HepG2 (cell line): ENCODE data around the gene BANP. TPM values are rescaled to one million over a fixed set of nuclear protein-coding genes. Genes with fewer than 3 reads are reported as not detected.
"Not testable (repeated sequence)": the region's sequence is repeated elsewhere in the genome, so short reads cannot be mapped to it uniquely, and the experiment has no call there.

Experiments used
- ATAC-seq: fragments of 200-7000 bp; cut with Tn5 transposase; 3 replicates; pipeline ENCODE4 v1.9.1; 2020; ENCODE audit warnings: mild to moderate bottlenecking, moderate library complexity
- BruUV-seq: library from RNA; stranded (reverse); fragments of 400-500 nt; replicated peaks from 2 replicates; lab custom pipeline; 2021; lab: Mats Ljungman, UMichigan
- CTCF ChIA-PET: fragments of 300-600 bp; formaldehyde crosslinking; extraction: SDS; loops from one replicate; lab custom pipeline; 2021; ENCODE audit warnings: low total read pairs, inconsistent platforms, low intra/inter-chr PET ratio; lab: Yijun Ruan, JAX
- POLR2A ChIA-PET: fragments of 350-600 bp; sonication (Branson Sonifier 250); formaldehyde crosslinking; loops from one replicate; lab custom pipeline; 2020; ENCODE audit warnings: antibody characterized with exemption, inconsistent platforms; lab: Yijun Ruan, JAX
- DNase-seq: peaks from one replicate; pipeline ENCODE4 v3.0.0-alpha.2; 2015; ENCODE audit warnings: low spot score
- FAIRE-seq: peaks from 3 replicates; lab custom pipeline; 2011; peaks lifted over from hg19 to GRCh38; lab: Jason Lieb, UNC
- H2AFZ ChIP-seq: one replicate; pipeline ENCODE4 v1.6.1; 2011; ENCODE audit warnings: low read length, inconsistent platforms
- H3K27ac ChIP-seq: fragments of 300-600 bp; 3 replicates; pipeline ENCODE4 v1.8.0; 2011; ENCODE audit warnings: mixed run types, mild to moderate bottlenecking, mixed read lengths, low read length, inconsistent platforms; ENCODE audit not compliant: insufficient read depth; ENCODE audit errors: extremely low read length
- H3K27me3 ChIP-seq, 2 experiments: fragments of 200-600 bp in 1 of 2; 2 replicates in 1 of 2; 3 replicates in 1 of 2; pipeline versions ENCODE4 v1.6.0 to v1.8.0; 2011; ENCODE audit warnings: low read length in 2 of 2, mild to moderate bottlenecking in 2 of 2, moderate library complexity in 2 of 2, inconsistent platforms in 1 of 2; ENCODE audit not compliant: insufficient read depth in 2 of 2, control insufficient read depth in 1 of 2
- H3K36me3 ChIP-seq, 2 experiments: fragments of 200-600 bp in 1 of 2; replicated peaks in 1 of 2; 2 replicates in 1 of 2; 3 replicates in 1 of 2; pipeline versions ENCODE4 v1.5.1 to v1.8.0; 2011; ENCODE audit warnings: low read length in 2 of 2, inconsistent platforms in 1 of 2; ENCODE audit not compliant: insufficient read depth in 2 of 2, control insufficient read depth in 1 of 2
- H3K4me1 ChIP-seq: 2 replicates; pipeline ENCODE4 v1.5.1; 2012; ENCODE audit warnings: low read length, inconsistent platforms; ENCODE audit not compliant: insufficient read depth
- H3K4me2 ChIP-seq: 2 replicates; pipeline ENCODE4 v1.6.0; 2011; ENCODE audit warnings: low read depth, low read length, inconsistent platforms
- H3K4me3 ChIP-seq, 3 experiments: fragments of 200-600 bp in 1 of 3; sonication (generic), shearing (Covaris generic) in 1 of 3; replicated peaks in 1 of 3; 2 replicates each; pipeline ENCODE4 v1.5.1; 2011 to 2016; ENCODE audit warnings: low read length in 3 of 3, inconsistent platforms in 2 of 3, low read depth in 2 of 3, mild to moderate bottlenecking in 2 of 3, control low read depth in 1 of 3, mixed read lengths in 1 of 3; ENCODE audit not compliant: insufficient read depth in 1 of 3
- H3K79me2 ChIP-seq: one replicate; pipeline ENCODE4 v1.6.1; 2011; ENCODE audit warnings: low read length, inconsistent platforms; ENCODE audit not compliant: insufficient read depth
- H3K9ac ChIP-seq: 2 replicates; pipeline ENCODE4 v1.6.0; 2011; ENCODE audit warnings: mild to moderate bottlenecking, low read depth, low read length, inconsistent platforms; ENCODE audit not compliant: insufficient read depth
- H3K9me3 ChIP-seq: 2 replicates; pipeline ENCODE4 v1.5.1; 2012; ENCODE audit warnings: mild to moderate bottlenecking, low read length
- H4K20me1 ChIP-seq: 2 replicates; pipeline ENCODE4 v1.6.0; 2011; ENCODE audit warnings: inconsistent platforms, mild to moderate bottlenecking, low read length, moderate library complexity; ENCODE audit not compliant: insufficient read depth
- WGBS: methylation state at CpG from one replicate; pipeline ENCODE4 v1.1.6; 2017; ENCODE audit warnings: low lambda C conversion rate; 5-methylcytosine and 5-hydroxymethylcytosine counted together
- in situ Hi-C: cut with HindIII; loops from 2 replicates; pipeline ENCODE4 v1.10.0; 2017; ENCODE audit warnings: low pct_unique_long_range_greater_than_20kb; ENCODE audit not compliant: extremely low pct_ligation_motif_present
- intact Hi-C: fragments of 100-400 bp; cut with micrococcal nuclease; formaldehyde crosslinking; loops from one replicate; pipeline ENCODE4 v1.10.0; 2022; ENCODE audit not compliant: unreplicated experiment
- polyA plus RNA-seq, 8 experiments: library from polyadenylated mRNA; depleted of rRNA in 3 of 8; stranded (reverse) in 7 of 8; unstranded in 1 of 8; fragments of >200 nt; fragmentation: Illumina TruSeq in 4 of 8; extraction: Trizol in 4 of 8; gene quantifications; 2 replicates each; pipeline versions ENCODE4 v1.2.1 to v1.2.3, GENCODE V29; 2011 to 2016; ENCODE audit warnings: low read depth in 4 of 8, missing spikeins in 1 of 8, mixed read lengths in 1 of 8; ENCODE audit not compliant: insufficient read depth in 1 of 8
- total RNA-seq, 5 experiments: library from RNA; depleted of rRNA; stranded (reverse); fragments of >200 nt; fragmentation: Illumina TruSeq; extraction: Trizol; gene quantifications; 2 replicates each; pipeline ENCODE4 v1.2.3, GENCODE V29; 2016; ENCODE audit warnings: low read depth in 1 of 5

The BANP gene
- total and polyA plus RNA-seq, 2 of the 13 experiments (the other 11 are each of a cell fraction or from before 2014, with no cell fraction given) = 20.2 to 23.8 TPM

DNA sequence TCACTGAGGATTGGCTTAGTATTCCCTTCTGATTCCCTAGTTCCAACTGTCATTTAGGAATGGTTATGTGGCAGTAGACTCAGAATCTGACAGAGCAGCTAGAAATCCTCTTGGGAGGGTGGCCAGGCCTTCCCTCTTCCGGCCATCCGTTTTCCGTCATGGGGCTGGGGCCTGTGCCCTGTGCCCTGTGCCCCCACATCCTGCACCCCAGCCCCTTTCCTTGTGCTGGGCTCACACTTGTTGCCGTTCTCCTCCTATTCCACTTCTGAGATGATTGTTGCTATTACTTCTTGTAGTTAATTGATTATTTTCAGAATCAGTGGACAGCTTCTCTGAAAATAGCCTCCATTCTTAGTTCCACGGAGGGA, 89.6 kb downstream of the BANP start:
- H3K4me1 ChIP-seq, ATAC-seq, H3K9me3 ChIP-seq, H3K9ac ChIP-seq, H3K27me3 ChIP-seq, DNase-seq, POLR2A ChIA-PET, in situ Hi-C loops, H3K79me2 ChIP-seq, H3K4me3 ChIP-seq, intact Hi-C loops, CTCF ChIA-PET, FAIRE-seq, H3K4me2 ChIP-seq, H2AFZ ChIP-seq, H3K27ac ChIP-seq, BruUV-seq, H4K20me1 ChIP-seq: not testable (repeated sequence)
- WGBS = 99% methylated on average over 5 of the region's 5 CpGs
- H3K36me3 ChIP-seq = peaks cover 6 to 16% of the 10 kb centered on the region in 2 experiments; a peak in 4 of 5 replicates

DNA sequence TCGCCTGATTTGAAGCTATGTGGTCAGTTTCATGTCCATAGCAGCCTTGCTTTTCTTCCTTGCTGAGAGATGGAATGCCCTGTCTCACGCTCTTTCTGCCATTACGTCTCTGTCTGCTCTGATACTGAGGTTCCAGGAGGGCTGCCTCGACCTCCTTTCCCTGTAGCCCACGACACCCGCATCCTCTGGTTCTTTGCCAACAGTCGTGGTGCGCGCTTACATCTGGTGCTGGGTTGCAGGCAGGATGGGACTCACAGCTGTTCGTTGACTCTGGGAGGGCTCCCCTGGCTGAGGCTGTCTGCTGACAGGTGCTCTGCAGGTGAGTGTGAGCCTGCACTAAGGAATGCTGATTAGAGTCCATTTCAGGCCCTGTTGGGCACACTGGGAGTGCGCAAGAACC, 90.3 kb downstream of the BANP start:
- H3K4me3 ChIP-seq, H3K27ac ChIP-seq, H3K9ac ChIP-seq, CTCF ChIA-PET, ATAC-seq, BruUV-seq, H2AFZ ChIP-seq, POLR2A ChIA-PET, intact Hi-C loops, H3K9me3 ChIP-seq, in situ Hi-C loops, H4K20me1 ChIP-seq, H3K27me3 ChIP-seq, DNase-seq, H3K79me2 ChIP-seq, H3K4me1 ChIP-seq, H3K4me2 ChIP-seq, FAIRE-seq: not testable (repeated sequence)
- H3K36me3 ChIP-seq = peaks cover 4 to 16% of the 10 kb centered on the region in 2 experiments; a peak in 3 of 5 replicates
- 98% methylated on average over 11 of the region's 11 CpGs for WGBS

DNA sequence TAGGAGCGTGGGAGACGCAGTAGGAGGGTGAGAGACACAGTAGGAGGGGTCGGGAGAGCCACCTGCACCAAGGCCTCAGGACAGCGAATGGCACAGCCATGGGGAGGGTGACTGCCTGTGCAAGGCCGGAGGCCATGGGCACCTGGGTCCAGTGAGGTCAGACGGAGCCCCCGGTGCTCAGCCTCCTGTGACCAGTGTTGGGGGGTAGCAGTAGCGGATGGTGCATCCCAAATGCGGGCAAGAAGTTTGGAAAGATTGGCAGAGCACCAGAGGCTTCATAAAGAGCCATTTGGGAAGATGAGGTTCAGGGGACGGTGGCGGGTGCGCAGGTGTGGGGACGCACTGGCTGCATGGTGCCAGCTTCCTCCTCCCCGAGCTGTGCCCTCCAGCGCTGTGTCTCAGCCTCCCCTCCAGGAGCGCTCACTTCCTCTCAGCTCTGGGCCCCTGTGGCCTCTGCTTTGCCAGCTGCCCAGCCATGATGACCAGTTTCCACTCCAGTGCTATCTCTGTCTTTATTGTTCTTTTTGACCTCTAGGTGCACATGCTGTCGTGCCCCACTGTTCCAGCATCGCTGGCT, 90.8 kb downstream of the BANP start:
- DNase-seq, H3K4me1 ChIP-seq, intact Hi-C loops, H2AFZ ChIP-seq, in situ Hi-C loops, FAIRE-seq, ATAC-seq, H3K4me2 ChIP-seq, CTCF ChIA-PET, H3K27ac ChIP-seq, H3K27me3 ChIP-seq, H4K20me1 ChIP-seq, H3K9me3 ChIP-seq, BruUV-seq, H3K4me3 ChIP-seq, POLR2A ChIA-PET, H3K9ac ChIP-seq, H3K79me2 ChIP-seq: not testable (repeated sequence)
- 99% methylated on average over 18 of the region's 18 CpGs for WGBS
- H3K36me3 ChIP-seq = peaks cover 3 to 14% of the 10 kb centered on the region in 2 experiments; a peak in 3 of 5 replicates

DNA sequence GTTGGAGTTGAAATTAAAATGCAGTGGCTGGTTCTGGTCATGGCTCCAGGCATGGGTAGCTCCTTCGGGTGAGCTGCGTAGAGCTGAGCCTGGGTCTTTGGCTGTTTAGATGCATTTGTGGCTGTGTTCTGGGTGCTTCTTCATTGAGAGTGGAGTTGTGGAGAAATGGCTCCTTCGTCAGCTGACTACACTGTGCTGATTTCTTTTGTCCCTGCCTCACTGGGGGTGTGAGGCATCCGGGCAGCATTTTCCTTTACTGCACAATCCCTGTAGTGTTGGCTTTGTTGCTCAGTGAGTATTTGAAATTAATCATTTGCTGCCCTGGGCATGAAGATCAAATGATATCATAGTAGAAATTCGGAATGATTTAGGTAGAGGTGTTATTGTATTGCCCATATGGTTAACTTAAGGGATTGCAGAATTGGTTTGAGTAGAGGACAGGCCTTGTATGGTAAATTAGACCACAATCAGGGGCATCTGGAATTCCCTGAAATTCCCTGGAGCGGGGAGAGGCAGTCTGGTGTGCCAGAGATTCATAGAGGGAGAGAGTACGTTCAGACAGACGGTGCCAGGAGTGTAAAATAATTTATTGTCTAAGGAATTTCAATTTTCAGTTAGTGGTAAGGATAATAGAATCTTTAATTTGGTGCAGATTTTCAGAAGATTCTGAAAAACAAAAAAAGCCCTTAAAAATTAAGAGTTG, 92.1 kb downstream of the BANP start:
- DNase-seq, intact Hi-C loops, POLR2A ChIA-PET, CTCF ChIA-PET, H3K9me3 ChIP-seq, H3K79me2 ChIP-seq, H3K27me3 ChIP-seq, H3K9ac ChIP-seq, FAIRE-seq, H3K4me1 ChIP-seq, H3K4me2 ChIP-seq, H3K4me3 ChIP-seq, BruUV-seq, H3K27ac ChIP-seq, ATAC-seq, H2AFZ ChIP-seq, in situ Hi-C loops, H4K20me1 ChIP-seq: not testable (repeated sequence)
- WGBS = 85% methylated on average over 6 of the region's 8 CpGs
- H3K36me3 ChIP-seq = peaks cover 3 to 15% of the 10 kb centered on the region in 2 experiments; a peak in 3 of 5 replicates
